Mesenchymal stem cell (in vitro differentiated cells and primary cell): ENCODE measurements around the gene MAP3K15. TPM values are rescaled to one million over a fixed set of nuclear protein-coding genes. Genes with fewer than 3 reads are reported as not detected.

ENCODE experiments used
- small RNA-seq: library from polyadenylated mRNA; stranded (forward); fragments of <200 nt; extraction: miRNeasy Mini kit (QIAGEN cat#:217004); gene quantifications from one replicate; pipeline ENCODE3, GENCODE V24; 2013; ENCODE audit warnings: low read depth

Gene MAP3K15

Small RNAs within 50 kb of the gene (small RNA-seq; reads per million reads assigned to genes)
- not detected for gene RF00019
